Colonic mucosa (tissue), 4 donors: ENCODE measurements around the gene FERMT1. TPM values are rescaled to one million over a fixed set of nuclear protein-coding genes. Genes with fewer than 3 reads are reported as not detected.

Source experiments
- DNase-seq: peaks from one replicate; pipeline ENCODE4 v3.0.0-alpha.2; 2020
- H3K27ac ChIP-seq: fragments of 200-600 bp; one replicate; pipeline ENCODE4 v1.8.0; 2021
- H3K27me3 ChIP-seq: fragments of 200-600 bp; one replicate; pipeline ENCODE4 v1.8.0; 2021
- H3K36me3 ChIP-seq: fragments of 200-600 bp; one replicate; pipeline ENCODE4 v1.8.0; 2021
- H3K4me1 ChIP-seq: fragments of 200-600 bp; one replicate; pipeline ENCODE4 v1.8.0; 2021; ENCODE audit warnings: mild to moderate bottlenecking
- H3K4me3 ChIP-seq: fragments of 200-600 bp; one replicate; pipeline ENCODE4 v1.8.0; 2021
- H3K9ac ChIP-seq, 2 donors: one replicate each; pipeline ENCODE4 v1.7.0; 2013; ENCODE audit warnings: control low read depth in 2 of 2, low read depth in 2 of 2, low read length in 2 of 2
- H3K9me3 ChIP-seq: fragments of 200-600 bp; one replicate; pipeline ENCODE4 v1.8.0; 2021
- CTCF ChIP-seq: fragments of 200-600 bp; IDR thresholded peaks from one replicate; pipeline ENCODE4 v1.8.0; 2022; ENCODE audit warnings: antibody characterized with exemption, mild to moderate bottlenecking
- intact Hi-C: fragments of 100-400 bp; cut with DNase I; formaldehyde crosslinking; loops from one replicate; pipeline ENCODE4 v1.14.1; 2022
- total RNA-seq, 2 donors: library from RNA; stranded (reverse); fragmentation: NEBNext Ultra II Directional in 1 of 2; extraction: Animal tissue kit (Norgen Biotek cat#: 25700) in 1 of 2; gene quantifications; one replicate each; pipeline ENCODE4 v1.2.1, GENCODE V29; 2021
- donor health status: healthy.
- donor health status: DM: no; HTN: no; CAD: no.
- donor health status: DM: no; HTN: no; CAD: no.

FERMT1 gene
- total RNA-seq, 2 donors from 2014 or later: 68.8 to 83.9 TPM

- DNase-seq: no peak
These were observed 41.9 kb upstream of the FERMT1 start for GRCh38 chr20:6164421-6165341.

GRCh38 chr20:6160736-6161135 is 37.9 kb upstream of the FERMT1 start:
- Histone ChIP-seq H3K4me1 (no peaks in the 10 kb centered on the region), H3K27me3 (no peaks in the 10 kb centered on the region), H3K9ac (no peak overlapping the region), H3K9me3 (no peaks in the 10 kb centered on the region), H3K4me3 (no peak overlapping the region), H3K36me3 (no peaks in the 10 kb centered on the region), H3K27ac (no peak overlapping the region)
- TF ChIP-seq CTCF: no peak
- no peak for DNase-seq
- intact Hi-C loops: no loop called here

More at GRCh38 chr20:6164421-6165341, 41.9 kb upstream of the FERMT1 start:
- Histone ChIP-seq H3K36me3 (no peaks in the 10 kb centered on the region), H3K9ac (no peak overlapping the region), H3K4me3 (no peak overlapping the region), H3K9me3 (no peaks in the 10 kb centered on the region), H3K4me1 (no peaks in the 10 kb centered on the region), H3K27ac (no peak overlapping the region), H3K27me3 (no peaks in the 10 kb centered on the region)
- intact Hi-C loops: no loop called here
- TF ChIP-seq CTCF: no peak

DNA sequence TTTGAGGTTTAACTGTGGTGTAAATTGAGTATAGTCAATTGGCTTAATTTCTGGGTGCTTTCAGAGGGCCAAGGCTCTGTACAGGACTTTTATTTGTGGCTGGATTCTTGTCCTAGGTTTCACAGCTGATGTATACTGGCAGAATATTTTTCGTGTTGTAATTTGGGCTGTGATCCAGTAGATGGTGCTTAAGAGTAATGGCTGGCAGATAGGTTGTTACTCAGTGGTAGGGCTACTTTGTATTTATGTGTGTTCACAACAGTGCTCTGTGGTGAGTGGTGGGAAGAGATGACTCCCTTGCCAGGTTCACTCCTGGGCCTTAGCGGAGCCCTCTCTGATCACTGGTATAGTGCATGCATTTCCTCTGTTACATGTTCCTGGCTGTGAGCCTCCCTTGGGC is 34.5 kb upstream of the FERMT1 start:
- no peak for TF ChIP-seq CTCF
- DNase-seq: no peak
- Histone ChIP-seq H3K27ac (no peak overlapping the region), H3K9ac (no peak overlapping the region), H3K4me3 (no peak overlapping the region), H3K4me1 (no peaks in the 10 kb centered on the region), H3K9me3 (no peaks in the 10 kb centered on the region), H3K36me3 (no peaks in the 10 kb centered on the region), H3K27me3 (no peaks in the 10 kb centered on the region)
- intact Hi-C loops: no loop called here

DNA sequence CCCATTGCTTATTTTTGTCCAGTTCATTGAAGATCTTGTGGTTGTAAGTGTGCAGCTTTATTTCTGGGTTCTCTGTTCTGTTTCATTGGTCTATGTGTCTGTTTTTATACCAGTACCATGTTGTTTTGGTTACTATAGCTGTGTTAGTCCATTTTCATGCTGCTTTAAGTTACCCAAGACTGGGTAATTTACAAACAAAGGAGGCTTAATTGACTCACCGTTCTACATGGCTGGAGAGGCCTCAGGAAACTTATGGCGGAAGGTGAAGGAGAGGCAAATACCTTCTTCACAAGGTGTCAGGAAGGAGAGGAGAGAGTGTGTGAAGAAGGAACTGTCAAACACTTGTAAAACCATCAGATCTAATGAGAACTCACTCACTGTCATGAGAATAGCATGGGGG is 29.9 kb upstream of the FERMT1 start:
- H3K27me3 ChIP-seq: no peaks in the 10 kb centered on the region
- H3K4me1 ChIP-seq: no peaks in the 10 kb centered on the region
- H3K36me3 ChIP-seq: no peaks in the 10 kb centered on the region
- H3K9ac ChIP-seq: no peak overlapping the region
- intact Hi-C loops: no loop called here
- no peak overlapping the region for H3K27ac ChIP-seq
- no peaks in the 10 kb centered on the region for H3K9me3 ChIP-seq
- DNase-seq: no peak
- TF ChIP-seq CTCF: no peak
- H3K4me3 ChIP-seq: no peak overlapping the region

DNA sequence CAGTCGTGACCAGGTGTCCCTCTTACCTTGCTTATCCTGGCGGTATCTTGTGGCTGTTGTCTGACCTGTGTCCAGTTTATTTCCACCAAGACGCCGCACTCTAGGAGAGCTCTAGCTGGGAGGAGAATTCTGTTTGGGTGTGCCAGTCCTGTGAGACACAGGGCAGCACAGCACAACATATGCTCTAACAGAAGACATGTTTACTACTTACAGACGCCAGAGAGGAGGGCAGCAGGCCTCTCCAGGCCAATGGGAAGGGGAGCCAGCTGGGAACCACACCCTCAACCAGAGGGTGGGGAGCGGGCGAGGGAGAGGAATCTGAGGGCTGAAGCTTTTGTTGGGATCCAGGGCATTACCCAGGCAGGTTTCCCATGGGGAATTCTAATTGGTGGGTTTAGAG is 25.2 kb upstream of the FERMT1 start:
- no peak for TF ChIP-seq CTCF
- H3K27ac ChIP-seq: no peak overlapping the region
- no peak for DNase-seq
- intact Hi-C loops: loop anchor here (10.0 kb wide), 3 partner anchors 677 to 1227 kb away; no protein-coding TSS in a partner anchor
- H3K36me3 ChIP-seq: no peaks in the 10 kb centered on the region
- H3K9me3 ChIP-seq: no peaks in the 10 kb centered on the region
- H3K4me3 ChIP-seq: no peak overlapping the region
- no peaks in the 10 kb centered on the region for H3K4me1 ChIP-seq
- H3K9ac ChIP-seq: no peak overlapping the region
- no peaks in the 10 kb centered on the region for H3K27me3 ChIP-seq
